Activated T-helper 1 cell treated with anti-CD3 and anti-CD28 coated beads, Interleukin-12 subunit alpha, Interleukin-12 subunit beta, Interleukin-2, Interleukin-4 antibody, amounts not matched to agents 30 ng/mL and 10 ng/mL and 1 ng/mL, durations not matched to agents 14 hours and 24 hours and 36 hours (primary cell): ENCODE measurements around the gene TREH. TPM values are rescaled to one million over a fixed set of nuclear protein-coding genes. Genes with fewer than 3 reads are reported as not detected.
"Not testable (repeated sequence)": the region's sequence is repeated elsewhere in the genome, so short reads cannot be mapped to it uniquely, and the experiment has no call there.

Experiments
- DNase-seq: peaks from one replicate; pipeline ENCODE4 v3.0.0; 2021; ENCODE audit warnings: low spot score
- H3K27ac Mint-ChIP-seq: one replicate; pipeline ENCODE4 v1.8.0; 2021; ENCODE audit warnings: mild to moderate bottlenecking, mixed read lengths
- H3K27me3 Mint-ChIP-seq: one replicate; pipeline ENCODE4 v1.8.0; 2022; ENCODE audit warnings: mild to moderate bottlenecking, moderate library complexity, mixed read lengths; ENCODE audit not compliant: insufficient read depth
- H3K36me3 Mint-ChIP-seq: one replicate; pipeline ENCODE4 v1.8.0; 2021; ENCODE audit warnings: low read depth, mixed read lengths
- H3K4me1 Mint-ChIP-seq: one replicate; pipeline ENCODE4 v1.8.0; 2021; ENCODE audit warnings: low read depth, mixed read lengths
- H3K4me3 Mint-ChIP-seq: one replicate; pipeline ENCODE4 v1.8.0; 2021; ENCODE audit warnings: mild to moderate bottlenecking, moderate library complexity, mixed read lengths
- H3K9me3 Mint-ChIP-seq: one replicate; pipeline ENCODE4 v1.8.0; 2021; ENCODE audit warnings: mixed read lengths
- intact Hi-C: fragments of 100-400 bp; cut with micrococcal nuclease; formaldehyde crosslinking; loops from one replicate; pipeline ENCODE4 v1.15.1; 2024
- total RNA-seq: library from RNA; stranded (reverse); gene quantifications from 2 replicates; pipeline ENCODE4 v1.2.3, GENCODE V29; 2022

Gene TREH, protein sequence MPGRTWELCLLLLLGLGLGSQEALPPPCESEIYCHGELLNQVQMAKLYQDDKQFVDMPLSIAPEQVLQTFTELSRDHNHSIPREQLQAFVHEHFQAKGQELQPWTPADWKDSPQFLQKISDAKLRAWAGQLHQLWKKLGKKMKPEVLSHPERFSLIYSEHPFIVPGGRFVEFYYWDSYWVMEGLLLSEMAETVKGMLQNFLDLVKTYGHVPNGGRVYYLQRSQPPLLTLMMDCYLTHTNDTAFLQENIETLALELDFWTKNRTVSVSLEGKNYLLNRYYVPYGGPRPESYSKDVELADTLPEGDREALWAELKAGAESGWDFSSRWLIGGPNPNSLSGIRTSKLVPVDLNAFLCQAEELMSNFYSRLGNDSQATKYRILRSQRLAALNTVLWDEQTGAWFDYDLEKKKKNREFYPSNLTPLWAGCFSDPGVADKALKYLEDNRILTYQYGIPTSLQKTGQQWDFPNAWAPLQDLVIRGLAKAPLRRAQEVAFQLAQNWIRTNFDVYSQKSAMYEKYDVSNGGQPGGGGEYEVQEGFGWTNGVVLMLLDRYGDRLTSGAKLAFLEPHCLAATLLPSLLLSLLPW
- total RNA-seq = not detected in 2 replicates

DNA sequence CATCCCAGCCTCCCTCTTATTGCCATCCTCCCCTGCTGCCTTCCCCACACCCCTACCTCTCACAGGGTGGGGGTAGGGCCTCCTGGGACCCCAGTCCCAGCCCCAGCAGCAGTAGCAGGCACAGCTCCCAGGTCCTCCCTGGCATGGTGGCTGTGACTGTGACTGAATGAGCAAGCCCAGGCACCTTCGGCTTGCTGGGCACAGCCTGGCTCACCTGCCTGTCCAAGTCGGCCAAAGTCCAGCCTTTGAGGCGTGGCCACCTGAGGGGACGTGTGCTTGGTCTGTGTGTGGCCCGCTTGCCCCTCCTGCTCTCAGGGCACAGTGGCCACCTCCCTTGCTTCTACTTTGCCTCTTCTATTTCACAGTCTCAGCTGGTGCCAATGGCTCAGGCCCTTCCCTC is at the start of gene TREH:
TREH (minus strand) TSS at position 168 of the 400 bp plus-strand sequence; CDS start at position 145, 23 bp downstream.
- Mint-ChIP-seq H3K4me1 (no peaks in the 10 kb centered on the region), H3K27me3 (peaks cover 12% of the 10 kb centered on the region), H3K27ac (no peak within 1 kb of the TSS), H3K9me3 (no peaks in the 10 kb centered on the region), H3K4me3 (no peak within 1 kb of the TSS), H3K36me3 (no peaks in the 10 kb centered on the region)
- intact Hi-C loops = no loop called here
- no peak for DNase-seq

DNA sequence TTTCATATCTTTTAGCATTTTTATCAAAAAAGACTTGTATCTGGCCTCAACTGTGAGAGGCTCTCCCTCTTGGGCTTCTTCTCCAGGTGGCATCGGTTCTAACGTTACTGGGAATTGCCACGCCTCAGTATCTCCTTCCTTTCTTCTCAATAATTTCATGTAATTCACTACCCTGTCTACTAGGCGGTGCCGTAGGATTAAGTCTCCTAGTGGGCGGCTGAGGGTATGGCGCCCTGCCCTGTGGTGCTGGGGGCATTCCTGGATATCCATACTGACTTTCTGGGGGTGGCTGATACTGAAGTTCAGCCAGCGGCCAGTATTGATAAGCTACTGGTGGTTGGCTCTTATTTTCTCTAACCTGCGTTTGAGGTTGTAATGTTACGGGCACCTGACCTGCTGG is 48.7 kb upstream of the TREH start:
- intact Hi-C loops, H3K4me3 Mint-ChIP-seq, DNase-seq, H3K9me3 Mint-ChIP-seq, H3K36me3 Mint-ChIP-seq, H3K27ac Mint-ChIP-seq, H3K4me1 Mint-ChIP-seq: not testable (repeated sequence)
- H3K27me3 Mint-ChIP-seq = peaks cover 14% of the 10 kb centered on the region

DNA sequence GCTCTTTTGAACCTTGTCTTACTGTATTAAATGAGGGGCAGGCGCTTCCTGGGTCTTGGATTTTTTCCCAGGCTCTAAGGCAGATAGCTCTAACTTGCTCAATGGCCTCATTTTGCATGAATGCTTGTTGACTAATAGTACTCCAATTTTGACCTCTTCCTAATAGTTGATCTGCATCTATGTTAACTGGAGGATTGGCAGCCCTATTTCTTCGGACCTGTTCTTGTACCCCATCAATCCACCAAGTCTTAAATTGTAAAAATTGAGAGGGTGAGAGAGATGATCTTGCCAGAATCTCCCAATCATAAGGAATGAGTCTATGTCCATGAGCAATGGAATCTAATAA is 48.2 kb upstream of the TREH start:
- H3K4me1 Mint-ChIP-seq, intact Hi-C loops, DNase-seq, H3K9me3 Mint-ChIP-seq, H3K4me3 Mint-ChIP-seq, H3K27ac Mint-ChIP-seq, H3K36me3 Mint-ChIP-seq: not testable (repeated sequence)
- peaks cover 14% of the 10 kb centered on the region for H3K27me3 Mint-ChIP-seq

DNA sequence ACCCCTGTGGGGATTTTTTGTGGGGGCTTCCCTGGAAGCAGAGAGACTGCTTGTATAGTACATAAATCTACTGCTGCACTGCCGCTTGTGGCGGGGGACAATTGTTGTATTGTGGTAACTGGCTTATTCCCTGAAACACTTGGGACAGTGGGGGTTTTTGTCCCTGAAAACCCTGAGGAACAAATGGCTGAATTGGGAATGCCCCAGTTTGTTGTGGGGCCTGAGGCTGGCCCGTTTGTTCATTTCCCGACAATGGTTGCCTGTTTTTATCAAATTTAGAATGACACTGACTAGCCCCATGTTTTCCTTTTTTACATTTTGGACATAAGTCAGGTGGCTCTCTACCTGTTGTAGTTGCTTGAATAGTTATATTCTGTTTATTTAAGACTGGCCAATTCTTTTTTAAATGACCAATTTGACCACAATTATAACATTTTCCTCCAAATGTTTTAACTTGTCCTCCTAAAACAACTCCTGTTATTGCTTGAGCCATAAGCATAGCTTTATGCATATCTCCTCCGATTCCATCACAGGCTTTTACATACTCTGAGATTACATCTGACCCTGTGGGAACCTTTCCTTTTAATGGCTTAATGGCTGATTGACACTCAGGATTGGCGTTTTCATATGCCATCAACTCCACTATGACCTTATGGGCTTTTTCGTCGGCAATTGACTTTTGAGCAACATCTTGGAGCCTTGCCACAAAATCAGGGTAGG is 47.7 kb upstream of the TREH start:
- intact Hi-C loops, H3K9me3 Mint-ChIP-seq: not testable (repeated sequence)

DNA sequence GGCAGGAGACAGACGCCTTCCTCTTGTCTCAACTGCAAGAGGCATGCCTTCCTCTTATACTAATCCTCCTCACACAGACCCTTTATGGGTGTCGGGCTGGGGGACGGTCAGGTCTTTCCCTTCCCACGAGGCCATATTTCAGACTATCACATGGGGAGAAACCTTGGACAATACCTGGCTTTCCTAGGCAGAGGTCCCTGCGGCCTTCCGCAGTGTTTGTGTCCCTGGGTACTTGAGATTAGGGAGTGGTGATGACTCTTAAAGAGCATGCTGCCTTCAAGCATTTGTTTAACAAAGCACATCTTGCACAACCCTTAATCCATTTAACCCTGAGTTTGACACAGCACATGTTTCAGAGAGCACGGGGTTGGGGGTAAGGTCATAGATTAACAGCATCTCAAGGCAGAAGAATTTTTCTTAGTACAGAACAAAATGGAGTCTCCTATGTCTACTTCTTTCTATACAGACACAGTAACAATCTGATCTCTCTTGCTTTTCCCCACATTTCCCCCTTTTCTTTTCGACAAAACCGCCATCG is 42.1 kb upstream of the TREH start:
- H3K27ac Mint-ChIP-seq, DNase-seq, H3K9me3 Mint-ChIP-seq, H3K4me1 Mint-ChIP-seq, H3K4me3 Mint-ChIP-seq, H3K27me3 Mint-ChIP-seq, intact Hi-C loops, H3K36me3 Mint-ChIP-seq: not testable (repeated sequence)

More for the DNA sequence above, 47.7 kb upstream of the TREH start:
- not testable (repeated sequence) for H3K4me1 Mint-ChIP-seq, DNase-seq, H3K27ac Mint-ChIP-seq, H3K4me3 Mint-ChIP-seq, H3K36me3 Mint-ChIP-seq
- H3K27me3 Mint-ChIP-seq = peaks cover 14% of the 10 kb centered on the region

DNA sequence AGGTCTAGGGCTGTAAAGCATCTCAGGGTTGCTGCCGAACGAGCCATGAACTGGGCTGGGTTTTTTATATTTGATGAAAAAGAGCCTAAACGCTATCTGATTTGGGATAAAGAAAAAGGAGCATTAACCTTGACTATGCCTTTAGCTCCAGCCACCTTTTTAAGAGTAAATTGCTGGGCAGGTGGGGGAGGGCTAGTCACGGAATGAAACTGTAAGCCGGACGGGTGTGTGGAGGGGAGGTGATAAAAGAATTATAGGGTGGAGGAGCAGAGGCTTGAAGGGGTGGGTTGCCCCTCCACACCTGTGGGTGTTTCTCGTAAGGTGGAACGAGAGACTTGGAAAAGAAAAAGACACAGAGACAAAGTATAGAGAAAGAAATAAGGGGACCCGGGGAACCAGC is 41.3 kb upstream of the TREH start:
- DNase-seq, H3K9me3 Mint-ChIP-seq, intact Hi-C loops, H3K4me3 Mint-ChIP-seq, H3K27ac Mint-ChIP-seq, H3K36me3 Mint-ChIP-seq, H3K4me1 Mint-ChIP-seq, H3K27me3 Mint-ChIP-seq: not testable (repeated sequence)

DNA sequence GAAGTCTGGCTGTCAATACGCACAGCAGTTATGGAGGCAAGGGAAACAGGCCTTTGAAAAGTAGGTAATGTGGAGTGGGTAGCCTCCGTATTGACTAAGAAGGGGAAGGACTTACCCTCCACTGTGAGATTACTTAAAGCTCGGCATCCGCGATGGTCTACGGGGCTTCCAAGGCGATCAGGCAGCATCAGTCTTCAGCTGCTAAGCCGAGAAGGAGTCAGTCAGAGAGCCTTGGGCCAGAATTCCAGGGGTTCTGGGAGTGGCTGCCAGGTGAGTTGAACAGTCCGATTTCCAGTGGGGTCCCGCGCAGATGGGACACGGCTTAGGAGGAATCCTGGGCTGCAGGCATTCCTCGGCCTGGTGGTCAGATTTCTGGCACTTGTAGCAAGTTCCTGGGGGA is 40.6 kb upstream of the TREH start:
- H3K27me3 Mint-ChIP-seq, H3K36me3 Mint-ChIP-seq, H3K27ac Mint-ChIP-seq, H3K4me1 Mint-ChIP-seq, intact Hi-C loops, DNase-seq, H3K4me3 Mint-ChIP-seq, H3K9me3 Mint-ChIP-seq: not testable (repeated sequence)

DNA sequence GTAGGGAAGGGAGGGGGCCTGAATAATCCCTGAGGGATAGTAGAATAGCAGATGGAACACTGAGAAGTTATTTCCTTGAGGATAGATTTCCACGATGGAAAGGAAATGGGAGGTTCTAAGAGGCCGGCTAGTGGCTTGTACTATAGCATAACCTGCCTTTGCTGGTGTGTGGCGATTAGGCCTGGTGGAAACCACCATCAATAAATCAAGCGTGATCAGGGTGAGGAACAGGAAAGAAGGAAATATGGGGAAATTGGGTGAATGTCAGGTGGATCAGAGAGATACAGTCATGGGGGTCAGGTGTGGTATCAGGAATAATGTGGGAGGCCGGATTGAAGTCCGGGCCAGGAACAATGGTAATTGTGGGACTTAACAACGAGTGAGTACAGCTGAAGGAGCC is 39.1 kb upstream of the TREH start:
- H3K9me3 Mint-ChIP-seq, DNase-seq, H3K4me1 Mint-ChIP-seq, intact Hi-C loops, H3K4me3 Mint-ChIP-seq, H3K27me3 Mint-ChIP-seq, H3K36me3 Mint-ChIP-seq, H3K27ac Mint-ChIP-seq: not testable (repeated sequence)

DNA sequence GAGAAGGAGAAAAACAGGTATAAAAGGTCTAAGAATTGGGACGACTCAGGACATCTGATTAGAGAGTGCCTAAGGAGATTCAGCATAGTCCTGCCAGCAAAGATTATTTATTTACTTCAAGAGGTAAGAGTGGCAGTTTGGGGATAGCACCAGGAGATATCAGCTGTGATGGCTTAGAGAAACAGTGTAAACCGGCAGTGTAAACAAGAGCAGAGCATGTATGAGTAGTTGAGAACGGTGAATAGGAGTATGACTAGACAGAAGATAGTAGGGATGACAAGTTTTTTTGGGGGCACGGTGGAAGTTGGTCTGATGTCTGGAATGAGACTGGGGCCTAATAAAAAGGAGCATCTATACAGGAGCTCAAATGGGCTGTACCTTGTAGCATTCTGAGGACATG is 38.3 kb upstream of the TREH start:
- DNase-seq, H3K9me3 Mint-ChIP-seq, H3K27ac Mint-ChIP-seq, H3K4me3 Mint-ChIP-seq, H3K36me3 Mint-ChIP-seq, intact Hi-C loops, H3K27me3 Mint-ChIP-seq, H3K4me1 Mint-ChIP-seq: not testable (repeated sequence)

DNA sequence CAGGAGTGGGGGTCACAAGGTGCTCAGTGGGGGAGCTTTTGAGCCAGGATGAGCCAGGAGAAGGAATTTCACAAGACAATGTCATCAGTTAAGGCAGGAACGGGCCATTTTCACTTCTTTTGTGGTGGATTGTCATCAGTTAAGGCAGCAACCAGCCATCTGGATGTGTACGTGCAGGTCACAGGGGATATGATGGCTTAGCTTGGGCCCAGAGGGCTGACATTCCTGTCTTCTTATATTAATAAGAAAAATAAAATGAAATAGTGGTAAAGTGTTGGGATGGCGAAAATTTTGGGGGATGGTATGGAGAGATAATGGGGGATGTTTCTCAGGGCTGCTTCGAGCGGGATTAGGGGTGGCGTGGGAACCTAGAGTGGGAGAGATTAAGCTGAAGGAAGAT is 37.8 kb upstream of the TREH start:
- H3K27me3 Mint-ChIP-seq, intact Hi-C loops, H3K9me3 Mint-ChIP-seq, H3K36me3 Mint-ChIP-seq, H3K4me3 Mint-ChIP-seq, H3K27ac Mint-ChIP-seq, H3K4me1 Mint-ChIP-seq, DNase-seq: not testable (repeated sequence)

DNA sequence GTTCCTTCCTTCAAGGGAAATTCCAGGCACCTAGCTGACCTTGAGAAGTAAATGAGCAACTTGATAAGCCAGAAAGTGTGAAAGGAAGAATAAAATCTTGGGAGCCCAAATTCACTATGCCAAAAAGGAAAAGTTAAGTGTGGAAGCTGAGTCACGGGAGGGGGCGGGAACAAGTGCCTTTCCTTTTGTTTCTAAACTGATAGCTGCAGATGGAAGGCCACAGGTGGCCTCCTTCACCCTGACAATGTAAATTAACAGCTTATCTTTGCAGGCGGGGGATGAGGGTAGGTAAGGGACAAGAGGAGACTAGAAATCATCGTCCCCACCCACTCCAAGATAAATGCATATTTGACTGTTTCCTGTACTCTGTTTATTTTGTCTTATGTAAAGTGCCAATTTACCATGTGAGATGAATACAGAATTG is 36.4 kb upstream of the TREH start:
- no peaks in the 10 kb centered on the region for H3K36me3 Mint-ChIP-seq
- H3K27me3 Mint-ChIP-seq = peaks cover 4% of the 10 kb centered on the region
- DNase-seq = no peak
- H3K27ac Mint-ChIP-seq = no peak overlapping the region
- no peak overlapping the region for H3K4me3 Mint-ChIP-seq
- H3K9me3 Mint-ChIP-seq = no peaks in the 10 kb centered on the region
- intact Hi-C loops = no loop called here
- H3K4me1 Mint-ChIP-seq = no peaks in the 10 kb centered on the region

DNA sequence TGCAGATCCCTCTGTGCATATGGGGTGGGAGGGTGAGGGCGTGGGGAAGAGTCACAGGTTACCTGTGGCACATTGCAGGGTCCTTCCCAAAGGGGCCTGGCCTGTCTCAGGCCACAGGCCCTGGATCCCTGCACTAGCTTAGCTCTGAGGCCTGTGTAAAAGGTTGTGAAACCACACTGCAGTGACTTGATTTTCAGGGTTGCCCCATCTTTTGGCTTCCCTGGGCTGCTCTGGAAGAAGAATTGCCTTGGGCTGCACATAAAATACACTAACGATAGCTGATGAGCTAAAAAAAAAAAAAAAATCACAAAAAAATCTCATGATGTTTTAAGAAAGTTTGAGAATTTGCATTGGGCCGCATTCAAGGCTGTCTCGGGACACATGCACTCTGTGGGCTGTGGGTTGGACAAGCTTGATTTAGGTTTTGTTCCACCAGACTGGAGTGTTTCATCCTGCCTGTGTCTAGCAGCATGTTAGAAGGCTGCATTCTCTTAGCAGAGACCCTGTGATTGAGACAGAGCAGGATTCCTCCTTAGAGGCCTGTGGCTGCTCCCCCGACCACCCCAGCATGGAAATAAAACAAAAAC is 35.9 kb upstream of the TREH start:
- intact Hi-C loops = no loop called here
- H3K27ac Mint-ChIP-seq = no peak overlapping the region
- H3K9me3 Mint-ChIP-seq = no peaks in the 10 kb centered on the region
- peaks cover 4% of the 10 kb centered on the region for H3K27me3 Mint-ChIP-seq
- no peaks in the 10 kb centered on the region for H3K36me3 Mint-ChIP-seq
- DNase-seq = no peak
- no peaks in the 10 kb centered on the region for H3K4me1 Mint-ChIP-seq
- no peak overlapping the region for H3K4me3 Mint-ChIP-seq

DNA sequence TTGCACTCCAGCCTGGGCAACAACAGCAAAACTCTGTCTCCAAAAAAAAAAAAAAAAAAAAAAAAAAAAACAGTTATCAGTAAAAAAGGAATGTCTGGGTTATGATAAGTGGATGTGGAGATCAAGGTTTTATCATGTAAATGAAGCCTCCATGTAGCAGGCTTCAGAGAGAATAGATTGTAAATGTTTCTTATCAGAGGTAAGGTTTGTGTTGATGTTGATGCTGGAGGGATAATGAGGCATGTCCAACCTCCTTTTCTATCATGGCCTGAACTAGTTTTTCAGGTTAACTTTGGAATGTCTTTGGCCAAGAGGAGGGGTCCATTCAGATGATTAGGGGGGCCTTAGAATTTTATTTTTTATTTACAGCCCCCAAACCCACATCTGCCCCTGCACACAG is 35.4 kb upstream of the TREH start:
- Mint-ChIP-seq H3K4me1 (no peaks in the 10 kb centered on the region), H3K27ac (no peak overlapping the region), H3K9me3 (no peaks in the 10 kb centered on the region), H3K4me3 (no peak overlapping the region), H3K36me3 (no peaks in the 10 kb centered on the region), H3K27me3 (peaks cover 3% of the 10 kb centered on the region)
- DNase-seq = no peak
- intact Hi-C loops = no loop called here
